NCI-H2196 treated with DMSO at 0.1 percent for 48 hours (cell line): ENCODE results near the gene ARFGEF2.
"Not testable (repeated sequence)": the region's sequence is repeated elsewhere in the genome, so short reads cannot be mapped to it uniquely, and the experiment has no call there.

Experiments
- DNase-seq: peaks from one replicate; lab custom pipeline; 2025; ENCODE audit not compliant: unreplicated experiment; lab: John Stamatoyannopoulos, UW

The ARFGEF2 gene

DNA sequence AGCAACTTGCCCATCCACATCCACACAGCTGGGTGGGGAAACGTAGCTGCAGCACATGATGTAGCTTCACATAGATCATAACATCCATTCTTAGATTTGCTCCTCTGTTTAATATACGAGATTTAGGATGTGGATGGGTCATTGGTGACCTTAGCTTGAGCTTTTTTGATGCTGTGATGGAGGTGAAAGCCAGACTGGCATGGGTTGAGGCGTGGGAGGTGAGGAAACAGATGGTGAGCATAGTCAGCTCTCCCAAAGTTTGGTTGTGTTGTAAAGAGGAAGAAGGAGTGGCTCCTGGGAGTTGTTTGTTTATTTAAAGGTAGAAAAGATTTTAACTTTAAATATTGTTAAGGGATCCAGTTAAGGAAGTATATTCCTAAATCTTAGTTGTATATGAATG is 5.3 kb downstream of the ARFGEF2 start:
- no peak for DNase-seq

DNA sequence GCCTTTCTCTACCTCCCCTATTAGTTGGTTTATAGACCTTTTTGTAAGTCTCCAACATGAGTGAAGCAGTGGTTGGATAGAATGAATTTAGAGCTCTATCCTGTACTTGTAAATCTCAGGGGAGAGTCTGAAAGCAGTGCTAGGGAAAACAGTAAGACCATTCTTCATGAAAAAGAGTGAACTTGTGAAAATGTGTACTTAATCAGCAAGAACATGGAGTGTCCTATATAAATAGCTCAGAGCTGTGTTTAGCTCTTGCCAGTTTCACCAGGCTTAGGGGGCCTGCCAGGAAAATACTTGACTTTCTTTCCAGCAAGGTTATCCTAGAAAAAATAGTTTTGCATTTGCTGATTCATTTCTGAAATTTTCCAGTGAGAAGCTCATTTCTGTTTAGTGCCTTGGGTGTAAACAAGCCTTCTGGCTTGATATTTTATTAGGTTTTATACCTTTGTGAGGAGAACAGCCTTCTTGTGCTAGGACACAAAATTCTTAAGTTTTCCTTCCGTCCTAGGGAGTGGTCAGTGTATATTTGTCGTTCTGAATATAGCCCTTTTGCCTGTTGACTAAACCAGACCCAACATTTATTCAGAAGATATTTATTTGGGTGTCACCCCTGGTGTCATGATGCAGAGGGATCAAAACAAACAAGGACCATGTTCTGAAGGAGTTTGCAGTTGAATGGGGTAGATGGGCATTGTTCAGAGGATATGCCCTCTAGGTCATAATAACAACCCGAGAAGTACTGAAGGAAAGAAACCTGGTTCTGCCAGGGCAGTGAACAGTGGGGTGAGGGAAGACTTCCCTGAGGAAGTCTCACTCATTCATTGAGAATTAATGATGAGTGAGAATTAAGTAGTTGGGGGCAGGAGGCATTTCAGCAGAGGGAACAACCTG is 7.6 kb downstream of the ARFGEF2 start:
- DNase-seq, result no peak

DNA sequence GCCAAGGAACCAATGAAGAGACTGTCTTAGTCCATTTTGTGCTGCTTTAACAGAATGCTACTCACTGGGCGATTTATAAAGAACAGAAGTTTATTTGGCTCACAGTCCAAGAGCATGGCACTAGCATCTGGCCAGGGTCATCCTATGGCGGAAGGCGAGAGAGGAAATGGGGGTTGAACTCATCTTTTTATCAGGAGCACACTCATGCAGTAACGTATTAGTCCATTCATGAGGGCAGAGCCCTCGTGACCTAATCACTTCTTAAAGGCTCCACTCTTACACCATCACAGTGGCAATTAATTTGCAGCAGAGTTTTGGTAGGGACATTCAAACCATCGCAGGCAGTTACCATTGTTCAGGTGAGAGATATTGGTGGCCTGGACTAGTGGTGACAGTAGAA is 8.5 kb downstream of the ARFGEF2 start:
- no peak for DNase-seq

DNA sequence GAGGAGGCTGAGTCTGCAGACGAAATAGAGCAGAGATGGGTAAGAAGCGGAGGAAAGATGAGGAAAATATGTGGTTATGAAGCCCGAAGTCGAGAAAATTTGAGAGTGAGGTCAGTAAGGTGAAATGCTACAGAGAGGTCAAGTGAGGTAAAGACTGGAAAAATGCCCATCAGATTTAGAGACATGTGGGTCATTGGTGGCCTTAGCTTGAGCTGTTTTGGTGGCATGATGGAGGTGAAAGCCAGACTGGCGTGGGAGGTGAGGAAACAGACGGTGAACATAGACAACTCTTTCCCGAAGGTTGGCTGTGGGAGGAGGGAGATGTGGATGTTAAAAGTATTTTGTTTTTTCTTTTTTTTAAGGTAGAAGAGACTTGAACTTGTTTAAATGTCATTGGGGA is 9.4 kb downstream of the ARFGEF2 start:
- no peak for DNase-seq

DNA sequence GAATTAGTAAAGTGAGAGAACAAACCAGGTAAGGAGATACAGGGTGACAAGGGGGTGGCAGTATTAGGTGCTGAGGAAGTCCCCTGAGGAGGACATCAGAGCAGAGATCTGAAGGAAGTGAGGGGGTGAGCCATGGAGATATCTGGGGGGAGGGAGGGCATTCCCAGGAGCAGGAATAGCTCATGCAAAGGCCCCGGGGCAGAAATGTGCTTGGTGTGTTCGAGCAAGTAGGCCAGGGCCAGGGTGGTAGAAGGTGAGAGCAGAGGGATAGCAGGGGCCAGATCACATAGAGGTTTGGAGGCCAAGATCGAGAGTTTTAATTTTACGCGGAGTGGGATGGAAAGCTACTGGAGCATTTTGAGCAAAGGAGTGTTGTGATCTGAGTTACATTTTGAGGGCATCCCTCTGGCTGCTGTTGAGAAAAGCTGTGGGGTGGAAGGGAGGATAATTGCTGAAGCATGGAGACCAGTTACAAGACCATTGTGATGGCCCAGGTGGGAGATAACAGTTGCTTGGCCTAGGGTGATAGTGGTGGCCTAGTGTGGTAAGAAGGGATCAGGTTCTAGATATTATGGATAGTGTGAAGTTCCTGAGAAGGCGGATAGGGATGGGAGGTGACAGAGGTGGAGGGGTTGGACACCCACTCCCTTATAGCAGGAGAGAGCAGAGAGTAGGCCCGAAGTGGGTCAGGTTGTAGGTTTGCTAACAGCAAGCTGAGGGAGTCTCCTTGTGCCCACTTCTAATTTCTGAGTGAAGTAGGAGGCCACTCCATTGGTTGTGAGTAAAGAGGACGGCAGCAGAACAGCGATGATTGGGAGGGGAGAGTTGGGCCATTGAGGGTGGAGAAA is 10.2 kb downstream of the ARFGEF2 start:
- DNase-seq, result no peak

DNA sequence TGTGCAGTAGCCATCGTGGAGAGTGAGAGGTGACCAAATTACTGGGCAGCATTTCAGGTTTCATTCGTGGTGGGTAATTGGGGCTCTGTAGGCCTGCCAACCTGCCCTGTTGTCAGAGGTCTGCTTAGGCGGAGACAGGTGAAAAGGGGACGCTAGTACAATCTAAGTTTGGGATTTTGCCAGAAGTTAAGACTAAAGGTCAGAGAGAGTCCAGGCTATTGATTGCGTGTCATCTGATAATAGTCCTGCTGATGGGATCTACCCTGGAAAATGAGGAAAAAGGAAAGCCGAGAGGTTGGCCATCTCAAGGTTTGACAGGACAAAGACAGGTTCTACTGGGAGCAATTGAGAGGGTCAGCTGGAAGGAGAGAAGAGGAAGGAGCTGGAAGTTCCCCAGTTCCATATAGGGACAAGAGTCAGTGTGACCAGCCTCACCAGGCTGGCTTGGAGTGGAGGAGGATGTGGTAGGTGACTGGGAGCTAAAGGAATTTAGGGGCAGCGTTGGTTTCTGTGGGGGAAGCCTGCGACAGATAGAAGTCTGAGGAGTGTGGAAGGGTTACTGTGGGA is 10.9 kb downstream of the ARFGEF2 start:
- DNase-seq, result no peak

DNA sequence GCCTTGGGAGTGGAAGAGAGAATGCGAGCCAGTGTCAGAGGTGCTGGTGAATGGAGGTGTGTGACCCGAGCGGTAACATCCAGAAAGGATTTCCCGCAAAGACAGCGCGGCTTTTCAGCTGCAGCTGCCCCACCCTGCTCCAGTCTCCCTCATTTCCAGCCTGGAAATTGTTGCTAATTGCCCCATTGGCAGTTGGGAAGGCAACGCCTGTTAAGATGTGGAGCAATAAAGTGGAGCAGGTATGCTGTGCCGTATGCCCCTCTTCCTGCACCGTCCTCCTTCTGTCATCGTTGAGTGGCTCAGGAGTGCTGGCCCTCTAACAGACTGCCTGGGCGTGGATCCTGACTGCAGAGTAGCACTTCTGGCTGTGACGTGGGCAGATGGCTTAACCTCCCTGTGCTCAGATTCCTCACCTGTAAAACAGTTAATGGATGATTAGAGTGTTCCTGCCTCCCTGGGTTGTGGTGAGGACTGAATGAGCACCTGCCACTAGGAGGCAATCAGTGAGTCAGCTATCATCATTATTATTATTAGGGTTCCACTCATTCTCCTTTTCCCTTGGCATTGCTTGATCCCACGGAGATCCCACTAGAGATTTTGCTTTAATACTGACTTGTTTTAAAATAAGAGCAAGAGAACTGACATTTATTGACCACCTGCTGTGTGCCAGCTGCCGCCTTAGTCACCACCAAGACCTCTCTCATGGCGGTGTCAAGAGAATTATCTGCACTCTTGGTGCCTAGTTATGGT is 11.7 kb downstream of the ARFGEF2 start:
- no peak for DNase-seq

GRCh38 chr20:48934273-48934877 is 12.9 kb downstream of the ARFGEF2 start:
- DNase-seq, result not testable (repeated sequence)

DNA sequence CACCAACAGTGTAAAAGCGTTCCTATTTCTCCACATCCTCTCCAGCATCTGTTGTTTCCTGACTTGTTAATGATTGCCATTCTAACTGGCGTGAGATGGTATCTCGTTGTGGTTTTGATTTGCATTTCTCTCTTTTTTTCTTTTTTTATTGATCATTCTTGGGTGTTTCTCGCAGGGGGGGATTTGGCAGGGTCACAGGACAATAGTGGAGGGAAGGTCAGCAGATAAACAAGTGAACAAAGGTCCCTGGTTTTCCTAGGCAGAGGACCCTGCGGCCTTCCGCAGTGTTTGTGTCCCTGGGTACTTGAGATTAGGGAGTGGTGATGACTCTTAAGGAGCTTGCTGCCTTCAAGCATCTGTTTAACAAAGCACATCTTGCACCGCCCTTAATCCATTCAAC is 13.5 kb downstream of the ARFGEF2 start:
- DNase-seq, result not testable (repeated sequence)

GRCh38 chr20:48936178-48936577 is 14.7 kb downstream of the ARFGEF2 start:
- DNase-seq, result not testable (repeated sequence)

- DNase-seq, result no peak
These were observed 16.2 kb downstream of the ARFGEF2 start for GRCh38 chr20:48937674-48938073.

GRCh38 chr20:48938670-48939069 is 17.2 kb downstream of the ARFGEF2 start:
- DNase-seq, result no peak

DNA sequence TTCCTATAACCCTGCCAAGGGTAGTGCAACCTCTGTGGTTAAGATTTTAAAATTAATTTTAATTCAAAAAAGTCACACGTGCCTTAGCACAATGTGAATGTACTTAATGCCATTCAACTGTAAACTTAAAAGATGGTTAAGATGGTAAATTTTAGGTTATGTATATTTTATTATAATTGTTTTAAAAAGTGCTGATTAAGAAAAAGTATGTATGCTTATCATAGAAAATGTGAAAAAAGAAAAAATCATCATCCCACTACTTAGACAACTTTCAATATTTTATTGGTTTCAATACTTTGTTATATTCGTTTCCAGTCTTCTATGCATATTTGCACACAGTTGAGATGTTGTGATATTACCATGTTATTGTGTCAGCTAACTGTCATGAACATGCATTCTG is 18.7 kb downstream of the ARFGEF2 start:
- DNase-seq, result no peak

- no peak for DNase-seq
These were observed 20.0 kb downstream of the ARFGEF2 start for GRCh38 chr20:48941467-48941866.

DNA sequence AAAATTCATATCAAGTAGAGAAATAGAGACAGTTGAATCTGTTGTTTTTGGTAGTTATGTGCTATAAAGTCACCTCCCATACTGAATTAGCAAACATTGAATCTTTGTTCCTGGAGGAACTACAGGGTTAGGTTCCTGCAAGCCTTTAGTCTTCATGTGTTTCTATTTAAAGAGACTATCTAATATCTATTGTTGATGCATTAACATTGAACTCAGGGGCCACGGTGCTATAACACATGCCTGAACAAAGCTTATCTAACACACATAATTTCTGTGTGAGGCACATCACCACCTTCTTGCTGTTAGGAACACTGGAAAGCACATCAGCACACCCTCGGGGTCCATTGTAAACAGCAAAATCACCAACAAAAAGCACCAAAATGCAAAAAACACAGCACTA is 21.2 kb downstream of the ARFGEF2 start:
- no peak for DNase-seq

DNA sequence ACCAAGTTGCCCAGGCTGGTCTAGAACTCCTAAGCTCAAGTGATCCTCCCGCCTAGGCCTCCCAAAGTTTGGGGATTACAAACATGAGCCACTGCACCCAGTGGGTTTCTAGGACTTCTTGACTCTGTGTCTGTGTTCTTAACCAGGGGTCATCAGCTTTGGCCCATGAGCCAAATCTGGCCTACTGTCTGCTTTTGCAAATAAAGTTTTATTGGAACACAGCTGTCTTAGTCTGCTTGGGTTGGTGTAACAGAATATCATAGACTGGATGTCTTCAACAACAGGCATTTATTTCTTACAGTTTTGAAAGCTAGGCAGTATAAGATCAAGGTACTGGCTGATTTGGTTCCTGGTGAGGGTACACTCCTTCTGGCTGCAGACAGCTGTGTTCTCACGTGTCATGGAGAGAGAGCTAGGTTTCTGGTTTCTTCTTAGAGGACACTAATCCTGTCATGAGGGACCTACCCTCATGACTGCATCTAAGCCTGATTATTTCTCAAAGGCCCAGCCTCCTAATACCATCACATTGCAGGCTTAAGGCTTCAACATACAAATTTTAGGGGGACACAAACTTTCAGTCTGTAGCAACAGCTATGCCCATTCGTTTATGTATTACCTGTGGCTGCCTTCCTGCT is 23.3 kb downstream of the ARFGEF2 start:
- no peak for DNase-seq

- peak; percentile 58 for DNase-seq
These were observed 24.5 kb downstream of the ARFGEF2 start for GRCh38 chr20:48945840-48946514.

GRCh38 chr20:48948612-48949011 is 27.1 kb downstream of the ARFGEF2 start:
- DNase-seq, result no peak

DNA sequence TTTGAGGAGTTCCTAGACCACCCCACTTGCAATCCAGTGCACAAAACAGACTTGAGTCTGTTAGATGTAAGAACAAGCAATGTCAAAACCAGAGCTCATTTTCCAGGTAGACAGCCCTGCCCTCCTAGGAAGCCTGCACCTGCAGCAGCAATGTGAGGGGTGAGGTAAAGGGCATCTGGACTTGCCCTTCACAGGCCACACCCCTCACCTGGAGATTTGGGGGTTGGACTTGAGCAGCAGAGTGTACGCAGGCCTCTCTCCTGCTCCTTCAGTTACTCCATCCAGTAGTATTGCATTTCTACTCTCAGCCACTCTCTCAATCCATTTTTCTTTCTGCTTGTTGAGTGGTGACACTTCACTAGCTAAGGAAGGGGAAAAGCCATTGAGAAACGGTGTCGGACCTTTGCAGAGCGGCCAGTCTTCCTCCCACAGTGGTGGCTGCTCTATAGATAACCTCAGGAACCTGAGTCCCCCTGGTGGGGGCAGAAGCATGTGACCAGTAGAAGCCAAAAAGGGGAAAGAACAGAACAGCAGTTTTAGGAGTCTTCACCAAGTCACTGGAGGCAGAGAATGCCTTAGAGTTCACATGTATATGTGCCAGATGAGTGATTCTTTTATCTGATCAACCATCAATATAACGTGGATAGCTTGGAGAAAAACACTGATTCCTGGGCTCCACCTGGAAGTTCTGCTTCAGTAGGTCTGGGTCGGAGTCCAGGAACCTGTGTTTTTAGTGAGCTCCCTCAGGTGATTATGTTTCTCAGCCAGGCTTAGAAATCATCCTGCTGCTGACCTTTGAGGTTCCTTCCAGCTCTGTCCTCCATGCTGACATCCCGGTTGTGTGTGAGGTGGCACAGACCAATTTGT is 28.0 kb downstream of the ARFGEF2 start:
- no peak for DNase-seq
